Kidney (tissue), 14 donors: ENCODE results near the gene ZNF710. TPM values are rescaled to one million over a fixed set of nuclear protein-coding genes. Genes with fewer than 3 reads are reported as not detected.

Source experiments
- DNase-seq, 5 donors: peaks; one replicate each; pipeline ENCODE4 v3.0.0-alpha.2; 2013 to 2020
- FAIRE-seq: peaks from 2 replicates; lab custom pipeline; 2012; peaks lifted over from hg19 to GRCh38; lab: Jason Lieb, UNC
- H3K27ac ChIP-seq, 2 donors: one replicate each; pipeline ENCODE4 v1.7.0; 2013; ENCODE audit warnings: low read depth in 2 of 2, low read length in 2 of 2, inconsistent platforms in 1 of 2
- H3K27me3 ChIP-seq: one replicate; pipeline ENCODE4 v1.7.1; 2013; ENCODE audit warnings: low read length, inconsistent platforms; ENCODE audit not compliant: control insufficient read depth, insufficient read depth
- H3K36me3 ChIP-seq, 3 donors: one replicate each; pipeline versions ENCODE4 v1.7.0 to v1.7.1; 2013; ENCODE audit warnings: low read length in 3 of 3, control low read depth in 1 of 3, inconsistent platforms in 1 of 3; ENCODE audit not compliant: insufficient read depth in 3 of 3, control insufficient read depth in 2 of 3
- H3K4me1 ChIP-seq, 3 donors: one replicate each; pipeline versions ENCODE4 v1.7.0 to v1.7.1; 2013; ENCODE audit warnings: low read length in 3 of 3, inconsistent platforms in 1 of 3, low read depth in 1 of 3; ENCODE audit not compliant: control insufficient read depth in 2 of 3, insufficient read depth in 2 of 3
- H3K4me3 ChIP-seq, 3 donors: one replicate each; pipeline versions ENCODE4 v1.7.0 to v1.8.1; 2013; ENCODE audit warnings: low read length in 3 of 3, control low read depth in 1 of 3, inconsistent platforms in 1 of 3
- H3K9ac ChIP-seq, 3 donors: one replicate each; pipeline versions ENCODE4 v1.7.0 to v1.7.1; 2013; ENCODE audit warnings: low read length in 3 of 3, control low read depth in 1 of 3, inconsistent platforms in 1 of 3
- H3K9me3 ChIP-seq, 3 donors: one replicate each; pipeline versions ENCODE4 v1.7.0 to v1.7.1; 2013; ENCODE audit warnings: low read length in 3 of 3, control low read depth in 1 of 3, inconsistent platforms in 1 of 3; ENCODE audit not compliant: control insufficient read depth in 2 of 3, insufficient read depth in 1 of 3
- CTCF ChIP-seq: IDR thresholded peaks from 3 replicates; pipeline ENCODE4 v1.5.1; 2012; ENCODE audit warnings: mild to moderate bottlenecking, moderate library complexity, borderline replicate concordance; ENCODE audit not compliant: insufficient read depth; ENCODE audit errors: extremely low read depth
- intact Hi-C: fragments of 100-400 bp; cut with DNase I; formaldehyde crosslinking; loops from one replicate; pipeline ENCODE4 v1.11.1; 2022
- polyA plus RNA-seq: library from polyadenylated mRNA; stranded (reverse); fragments of 350-450 nt; fragmentation: Illumina TruSeq; extraction: RNeasy Lipid Tissue Mini Kit (QIAGEN cat#74804); gene quantifications from one replicate; pipeline ENCODE4 v1.2.3, GENCODE V29; 2014; ENCODE audit warnings: low read depth, low replicate concordance; ENCODE audit not compliant: insufficient read depth
- total RNA-seq: library from RNA; stranded (reverse); fragmentation: NEBNext Ultra II Directional; extraction: Animal tissue kit (Norgen Biotek cat#: 25700); gene quantifications from one replicate; pipeline ENCODE4 v1.2.1, GENCODE V29; 2021
- donor health status: control.
- donor health status: control.
- donor health status: control.
- donor health status: control.
- donor health status: control.
- donor health status: DM: yes; HTN: yes; CAD: no.
- donor health status: Normal renal cell carcinoma (clear cell type).

The ZNF710 gene
- total and polyA plus RNA-seq, 2 donors from 2014 or later, result 11.0 to 17.0 TPM

- H3K27ac ChIP-seq, result no peak overlapping the region
- intact Hi-C loops, result no loop called here
- no peak for FAIRE-seq
- no peaks in the 10 kb centered on the region for H3K36me3 ChIP-seq
- no peak for TF ChIP-seq CTCF
- H3K4me1 ChIP-seq, result no peaks in the 10 kb centered on the region
- H3K9ac ChIP-seq, result no peak overlapping the region
- no peaks in the 10 kb centered on the region for H3K27me3 ChIP-seq
- DNase-seq, result peak in 1 of 5 donors; percentile 14
- no peaks in the 10 kb centered on the region for H3K9me3 ChIP-seq
- no peak overlapping the region for H3K4me3 ChIP-seq
Observed at GRCh38 chr15:90022345-90022744, 21.2 kb downstream of the ZNF710 start.

- Histone ChIP-seq H3K4me3 (no peak overlapping the region), H3K27me3 (no peaks in the 10 kb centered on the region), H3K36me3 (no peaks in the 10 kb centered on the region), H3K4me1 (no peaks in the 10 kb centered on the region), H3K27ac (no peak overlapping the region), H3K9me3 (no peaks in the 10 kb centered on the region), H3K9ac (no peak overlapping the region)
- TF ChIP-seq CTCF, result no peak
- DNase-seq (peak in 1 of 5 donors; percentile 13), FAIRE-seq (no peak)
- intact Hi-C loops, result no loop called here
Observed at GRCh38 chr15:90022905-90023700, 22.0 kb downstream of the ZNF710 start.

GRCh38 chr15:90024406-90024805, 23.3 kb downstream of the ZNF710 start:
- TF ChIP-seq CTCF, result no peak
- H3K9ac ChIP-seq, result no peak overlapping the region
- no peaks in the 10 kb centered on the region for H3K36me3 ChIP-seq
- no peaks in the 10 kb centered on the region for H3K27me3 ChIP-seq
- no peak overlapping the region for H3K27ac ChIP-seq
- intact Hi-C loops, result no loop called here
- no peak for FAIRE-seq
- DNase-seq, result peak in 1 of 5 donors; percentile 21
- no peaks in the 10 kb centered on the region for H3K9me3 ChIP-seq
- no peak overlapping the region for H3K4me3 ChIP-seq
- no peaks in the 10 kb centered on the region for H3K4me1 ChIP-seq
